ENCODE results near the gene CLDN9.
A peak's percentile ranks its signal among the peaks of the same experiment; 100 is the strongest.

Gene CLDN9

GRCh38 chr16:2971134-2971984, 41.4 kb upstream of the CLDN9 start (continued):
- no peak for TF ChIP-seq ZBTB10 (tag by site-specific recombination; IDR thresholded peaks at IDR 0.05)
- no peak for TF ChIP-seq SCRT1 (tag by site-specific recombination; IDR thresholded peaks at IDR 0.05; ENCODE audit: borderline replicate concordance)
- TF ChIP-seq ZSCAN18 (tag by site-specific recombination; IDR thresholded peaks at IDR 0.05) = no peak
- no peak for TF ChIP-seq ZNF658 (tag by site-specific recombination; IDR thresholded peaks at IDR 0.05)
- no peak for TF ChIP-seq ZNF350 (tag by site-specific recombination; IDR thresholded peaks at IDR 0.05)
- no peak for TF ChIP-seq WT1 (tag by site-specific recombination; IDR thresholded peaks at IDR 0.05)
- no peak for TF ChIP-seq ZNF138 (tag by site-specific recombination; IDR thresholded peaks at IDR 0.05; ENCODE audit: borderline replicate concordance)
- TF ChIP-seq ZNF514 (tag by site-specific recombination; IDR thresholded peaks at IDR 0.05) = no peak
- TF ChIP-seq ZBTB26 (tag by site-specific recombination; optimal IDR thresholded peaks at IDR 0.05) = no peak
- no peak for TF ChIP-seq ZSCAN23 (tag by site-specific recombination; IDR thresholded peaks at IDR 0.05)
- TF ChIP-seq SP7 (tag by site-specific recombination; IDR thresholded peaks at IDR 0.05) = 0 out of 2 replicates have a peak, but pooled peaks have one; percentile 17
- no peak for TF ChIP-seq ZNF211 (tag by site-specific recombination; IDR thresholded peaks at IDR 0.05; ENCODE audit: low read depth)
- TF ChIP-seq KLF7 (tag by site-specific recombination; IDR thresholded peaks at IDR 0.05; ENCODE audit: borderline replicate concordance) = 0 out of 2 replicates have a peak, but pooled peaks have one; percentile 16
- TF ChIP-seq HOXC10 (CRISPR knock-in tag; IDR thresholded peaks at IDR 0.05) = no peak
- TF ChIP-seq ZFHX2 (tag by site-specific recombination; conservative IDR thresholded peaks at IDR 0.05) = no peak
- no peak for TF ChIP-seq REPIN1 (tag by site-specific recombination; IDR thresholded peaks at IDR 0.05; ENCODE audit: low read depth)
- no peak for TF ChIP-seq ZNF654 (tag by site-specific recombination; IDR thresholded peaks at IDR 0.05; ENCODE audit: low read depth)
- no peak for TF ChIP-seq ZNF24 (tag by site-specific recombination; IDR thresholded peaks at IDR 0.05)
- no peak for TF ChIP-seq ZNF398 (tag by site-specific recombination; IDR thresholded peaks at IDR 0.05)
- TF ChIP-seq ZNF792 (tag by site-specific recombination; IDR thresholded peaks at IDR 0.05) = no peak
- TF ChIP-seq ZNF777 (tag by site-specific recombination; IDR thresholded peaks at IDR 0.05; ENCODE audit: borderline replicate concordance) = no peak
- no peak for TF ChIP-seq ZNF114 (tag by site-specific recombination; IDR thresholded peaks at IDR 0.05)
- no peak for TF ChIP-seq ZNF37A (tag by site-specific recombination; IDR thresholded peaks at IDR 0.05)
- TF ChIP-seq OVOL3 (tag by site-specific recombination; IDR thresholded peaks at IDR 0.05) = no peak
- no peak for TF ChIP-seq AEBP2 (tag by site-specific recombination; IDR thresholded peaks at IDR 0.05; ENCODE audit: borderline replicate concordance)
- TF ChIP-seq ZNF768 (tag by site-specific recombination; IDR thresholded peaks at IDR 0.05) = no peak
- TF ChIP-seq HIC1 (tag by site-specific recombination; IDR thresholded peaks at IDR 0.05) = peak; percentile 73
- peak; percentile 28; the same call in 1 of the 2 replicates for TF ChIP-seq ZBTB20 (tag by site-specific recombination; IDR thresholded peaks at IDR 0.05)

All from HEK293 (cell line).